Activated CD4-positive, alpha-beta T cell treated with anti-CD3 and anti-CD28 coated beads, Interleukin-2, amount 50 U/mL, for 48 hours (primary cell): Measurements from ENCODE around the gene RRP12.
"Not testable (repeated sequence)": the region's sequence is repeated elsewhere in the genome, so short reads cannot be mapped to it uniquely, and the experiment has no call there.

ENCODE experiments used
- DNase-seq, 2 experiments: peaks; one replicate each; pipeline ENCODE4 v3.0.0-alpha.2; 2020

Gene RRP12

DNA sequence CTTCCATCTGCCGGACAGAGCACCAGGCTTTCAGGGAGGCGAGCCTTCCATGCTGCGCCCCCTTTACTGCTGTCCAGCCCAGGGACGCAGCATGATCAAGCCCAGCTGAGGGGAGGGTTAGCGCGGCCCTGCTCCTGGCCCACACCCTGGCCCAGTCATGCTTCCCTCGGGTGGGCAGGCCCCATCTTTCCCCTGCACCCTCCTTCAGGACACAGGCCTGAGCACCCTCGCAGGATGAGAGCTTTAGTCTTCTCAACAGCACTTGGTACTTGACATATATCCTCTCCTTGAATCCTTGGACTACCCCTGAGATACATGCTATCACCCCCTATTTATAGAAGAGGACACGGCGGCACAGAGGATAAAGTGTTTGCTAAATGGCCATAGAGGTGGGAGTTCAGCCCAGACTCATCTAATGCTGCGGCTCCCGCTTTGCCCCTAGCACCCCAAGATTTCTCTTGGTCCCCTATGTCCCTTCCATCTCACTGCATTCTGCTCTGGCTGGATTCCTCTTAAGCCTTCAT, 34.0 kb downstream of the RRP12 start:
- no peak for DNase-seq

DNA sequence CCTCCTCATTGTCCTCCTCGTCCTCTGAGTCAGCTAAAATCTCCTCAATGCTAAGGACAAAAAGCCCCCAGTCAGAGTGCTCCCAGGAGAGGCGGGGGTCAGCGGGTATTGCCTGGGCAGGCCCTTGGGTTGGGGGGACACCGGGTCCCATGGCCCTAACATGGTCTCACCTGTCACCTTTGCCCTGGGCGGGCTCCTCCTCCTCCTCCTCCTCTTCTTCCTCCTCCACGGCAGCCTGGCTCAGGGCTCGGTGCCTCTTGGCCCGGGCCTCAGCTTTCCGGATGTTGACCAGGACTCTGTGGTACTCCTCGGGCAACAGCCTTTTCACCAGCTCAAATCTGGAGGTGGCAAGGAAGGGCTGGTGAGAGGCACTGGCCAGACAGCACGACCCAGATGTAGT, 34.6 kb downstream of the RRP12 start:
- DNase-seq, result no peak

DNA sequence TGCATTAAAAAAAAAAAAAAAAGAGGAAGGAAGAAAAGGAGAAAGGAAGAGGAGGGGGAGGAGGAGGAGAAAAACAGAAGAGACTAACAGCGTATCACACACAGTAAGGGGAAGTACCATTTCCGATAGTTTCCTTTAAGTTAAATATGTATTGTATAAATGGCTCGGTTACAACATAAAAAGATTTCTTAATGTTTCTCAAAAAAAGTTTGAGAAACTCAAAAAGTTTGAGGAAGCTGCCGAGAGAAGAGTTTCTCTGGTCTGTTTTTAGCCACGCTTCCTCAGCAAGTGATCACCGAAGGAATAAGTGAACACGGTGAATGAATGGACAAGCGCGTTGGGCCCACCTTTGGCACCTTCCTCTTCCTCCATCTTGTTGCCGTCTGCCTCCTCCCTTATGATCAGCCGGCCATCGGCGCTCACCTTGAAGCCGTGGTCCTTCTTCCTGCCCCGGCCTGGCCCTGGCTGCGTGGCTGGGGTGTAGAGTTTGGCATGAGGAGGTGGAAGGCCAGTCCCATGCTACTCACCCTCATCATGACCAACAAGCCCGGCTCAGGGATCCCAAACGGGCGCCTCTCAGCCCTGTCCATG, 35.3 kb downstream of the RRP12 start:
- no peak for DNase-seq

DNA sequence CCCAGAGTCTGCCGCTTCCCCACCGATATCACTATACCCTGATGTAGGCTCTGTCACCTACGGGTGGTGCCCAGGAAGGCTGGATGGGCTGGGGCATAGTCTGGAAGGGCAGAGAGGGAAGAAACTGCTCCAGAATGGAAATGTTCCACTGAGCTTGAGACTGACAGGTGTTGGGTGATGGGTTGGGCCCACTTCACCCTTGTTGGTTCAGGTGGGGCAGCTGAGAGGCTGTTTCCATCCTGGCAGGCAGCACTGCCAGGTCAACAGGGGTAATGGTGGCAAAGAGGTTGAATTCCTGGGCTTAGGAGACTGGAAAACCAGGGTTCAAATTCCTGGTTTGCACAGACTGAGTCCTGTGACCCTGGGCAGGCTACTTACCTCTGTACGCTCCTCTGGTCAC, 38.1 kb downstream of the RRP12 start:
- no peak for DNase-seq

DNA sequence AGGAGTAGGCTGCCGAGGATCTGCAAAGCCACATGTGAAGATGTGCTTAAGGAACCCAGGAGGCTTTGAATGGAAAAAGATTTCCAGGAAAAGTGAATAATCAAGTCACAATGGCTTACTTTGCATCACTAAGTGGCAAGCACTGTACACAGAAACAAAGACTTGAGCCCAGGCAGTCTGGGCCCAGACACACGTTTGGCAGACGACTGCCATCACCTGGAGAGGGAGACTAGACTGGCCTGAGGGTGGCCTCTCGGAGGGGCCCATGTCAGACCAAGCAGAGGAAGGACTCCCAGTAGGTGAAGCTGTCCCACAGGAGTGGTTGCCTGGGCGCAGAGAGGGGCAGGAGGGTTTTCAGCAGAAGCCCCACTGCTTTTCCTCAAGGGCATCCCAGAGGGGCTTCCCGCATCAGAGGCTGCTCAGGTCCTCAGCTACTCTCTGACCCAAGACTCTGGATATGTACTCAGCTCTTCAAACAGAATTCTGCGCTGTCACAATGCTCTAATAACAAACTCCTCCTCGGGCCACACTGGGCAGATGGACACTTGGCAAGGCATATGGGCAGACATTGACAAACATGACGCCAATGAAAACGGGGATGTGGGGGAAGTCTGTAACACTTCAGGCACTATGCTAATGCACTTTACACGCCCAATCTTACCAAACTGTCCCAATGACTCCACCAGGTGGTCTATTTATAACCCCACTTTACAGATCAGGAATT, 38.7 kb downstream of the RRP12 start:
- no peak for DNase-seq

DNA sequence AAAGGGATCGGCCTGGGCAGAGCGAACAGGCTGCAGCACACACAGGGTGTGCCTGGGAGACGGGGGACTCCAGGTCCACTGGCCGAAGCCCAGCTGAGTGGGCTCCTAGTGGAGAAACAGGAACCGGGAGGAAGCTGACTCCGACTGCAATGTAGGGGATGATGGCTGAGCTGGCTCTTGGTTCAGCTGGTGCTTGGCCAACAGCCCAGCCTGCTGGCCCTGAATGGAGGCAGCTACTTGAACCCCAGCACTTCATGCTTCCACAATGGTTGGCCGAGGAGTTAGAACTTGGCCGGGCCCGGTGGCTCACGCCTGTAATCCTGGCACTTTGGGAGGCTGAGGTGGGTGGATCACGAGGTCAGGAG, 39.6 kb downstream of the RRP12 start:
- no peak for DNase-seq

DNA sequence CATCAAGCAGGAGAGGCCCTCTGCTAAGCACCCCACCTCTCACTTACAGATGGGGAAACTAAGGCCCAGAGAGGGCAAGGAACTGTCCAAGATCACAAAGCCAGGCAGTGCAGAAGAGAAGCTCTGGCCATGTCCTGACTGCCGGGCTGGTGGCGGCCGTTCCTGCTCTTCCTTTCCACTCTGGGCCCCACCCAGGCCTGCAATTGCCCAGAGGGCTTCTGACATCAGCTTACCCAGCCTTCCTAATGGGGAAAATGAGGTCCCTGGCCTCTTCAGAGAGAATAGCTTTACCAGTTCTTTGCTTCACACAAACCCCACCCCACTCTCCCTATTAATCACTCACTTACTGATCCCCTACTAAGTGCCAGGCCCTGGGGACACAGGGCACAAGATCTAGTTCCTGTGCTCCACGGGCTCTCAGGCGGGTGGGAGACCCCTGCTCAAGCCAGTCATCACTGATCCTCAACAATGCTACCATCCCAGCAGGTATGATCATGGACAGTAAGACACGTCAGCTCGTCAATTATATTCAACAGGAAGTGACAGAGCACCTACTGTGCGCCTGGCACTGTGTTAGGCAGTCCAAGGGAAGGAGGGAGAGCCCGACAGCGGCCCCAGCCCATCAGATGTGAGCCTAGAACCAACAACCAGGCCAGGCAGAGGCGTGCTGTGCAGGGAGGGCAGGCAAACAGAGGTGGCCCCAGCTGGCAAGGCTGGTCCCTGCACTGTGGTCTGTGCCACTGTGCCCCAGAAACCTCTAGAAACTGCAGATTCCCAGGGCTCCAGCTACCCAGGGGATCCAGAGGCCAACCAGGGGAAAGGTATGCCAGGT, 40.2 kb downstream of the RRP12 start:
- no peak for DNase-seq

DNA sequence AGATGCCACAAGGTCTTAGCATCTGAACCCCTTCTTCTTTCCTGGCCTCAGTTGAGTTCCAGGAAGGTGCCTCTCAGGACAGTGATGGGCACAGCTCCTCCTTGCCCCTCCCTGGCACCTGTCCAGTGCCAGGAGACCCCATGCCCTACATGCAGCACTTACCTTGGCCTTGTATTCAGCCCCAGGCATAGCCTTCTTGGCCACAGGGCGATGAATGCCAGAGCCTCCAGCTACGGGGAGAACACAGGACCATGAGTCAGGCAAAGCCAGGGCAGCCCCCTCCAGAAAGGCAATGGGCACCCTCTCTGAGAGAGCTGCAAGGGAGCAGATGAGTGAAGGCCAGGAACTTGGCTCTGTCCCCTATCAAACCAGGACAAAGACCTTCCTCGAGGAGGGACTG, 42.4 kb downstream of the RRP12 start:
- no peak for DNase-seq

DNA sequence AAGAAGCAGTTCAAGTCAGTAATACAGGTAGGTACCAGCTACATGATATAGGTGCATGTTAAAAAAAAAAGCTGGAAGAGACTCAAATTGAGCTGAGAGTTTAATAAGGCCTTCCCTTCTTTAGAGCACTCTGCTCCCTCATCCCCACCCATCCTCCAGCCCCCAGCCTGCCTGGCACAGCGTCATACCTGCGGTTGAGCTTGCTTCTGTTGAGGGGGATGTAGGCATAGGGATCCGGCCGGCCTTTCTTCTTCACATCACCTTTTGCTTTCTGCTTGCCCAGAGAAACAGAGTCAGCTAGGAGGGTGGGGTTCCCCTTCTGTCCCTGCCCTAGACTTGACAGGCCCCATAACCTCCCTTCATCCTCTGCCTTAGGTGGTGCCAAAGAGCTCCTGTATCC, 42.8 kb downstream of the RRP12 start:
- DNase-seq, result no peak

DNA sequence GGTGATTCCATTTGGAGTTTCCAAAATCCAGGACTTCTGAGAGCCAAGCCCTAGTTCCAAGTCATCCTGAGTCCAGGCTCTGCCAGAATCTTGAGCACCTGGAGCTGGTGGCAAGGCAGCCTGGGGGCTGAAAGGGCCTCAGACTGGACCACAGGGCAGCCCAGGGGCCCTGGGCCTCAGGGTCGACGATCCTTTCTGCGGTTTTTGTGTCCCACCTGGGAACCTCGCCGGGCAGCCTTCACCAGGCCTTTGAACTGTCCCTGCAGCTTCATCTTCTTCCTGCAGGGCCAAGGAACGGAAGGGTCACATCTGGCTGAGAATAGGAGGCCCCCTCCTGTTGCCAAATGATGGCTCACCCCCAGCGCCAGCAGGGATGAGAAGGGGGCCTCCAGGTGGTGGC, 44.2 kb downstream of the RRP12 start:
- DNase-seq, result no peak

DNA sequence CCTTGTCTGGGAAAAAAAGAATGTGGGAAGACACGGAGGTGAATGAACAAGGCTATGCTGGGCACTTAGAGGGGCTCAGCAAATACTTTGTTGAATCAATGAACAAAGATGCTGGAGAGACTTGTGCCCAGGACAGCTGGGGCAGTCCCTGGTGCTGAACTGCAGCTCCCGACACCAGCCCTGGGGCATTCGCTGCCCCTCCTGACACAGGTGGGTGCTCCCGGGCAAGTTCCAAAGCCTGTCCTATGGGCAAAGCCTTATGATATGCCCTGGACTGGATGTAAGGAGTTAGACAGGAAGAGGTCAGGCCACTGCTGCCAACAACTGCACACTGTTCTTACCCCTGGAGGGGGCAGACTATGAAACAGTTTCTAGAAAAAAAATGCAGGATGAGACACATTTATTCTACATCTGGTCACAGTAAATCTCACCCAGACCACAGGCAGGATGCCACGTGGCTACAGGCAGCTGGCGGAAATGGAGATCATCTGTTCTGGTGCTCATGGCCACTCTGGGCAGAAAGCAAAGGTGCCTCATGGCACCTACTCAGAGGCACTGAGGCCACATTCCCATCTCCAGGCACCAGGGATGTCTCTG, 44.7 kb downstream of the RRP12 start:
- DNase-seq, result no peak

DNA sequence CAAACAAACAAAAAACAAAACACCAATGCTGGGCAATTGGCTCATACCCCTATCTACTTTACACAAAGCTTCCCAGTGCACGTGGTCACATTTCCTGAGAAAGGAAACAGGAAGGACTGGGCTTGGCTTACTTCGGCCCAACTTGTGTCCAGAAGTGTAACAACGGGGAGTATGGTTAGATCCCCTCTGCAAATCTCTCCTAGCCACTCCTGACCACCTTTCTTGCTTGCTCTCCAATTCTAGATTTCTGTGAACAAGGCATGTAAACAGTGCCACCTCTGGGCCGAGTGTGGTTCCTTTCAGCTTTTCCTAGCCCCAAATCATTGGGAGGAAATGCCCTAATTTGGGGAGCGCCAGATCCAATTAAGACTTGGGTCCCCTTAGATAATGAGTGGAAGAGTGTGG, 45.6 kb downstream of the RRP12 start:
- DNase-seq, result no peak

DNA sequence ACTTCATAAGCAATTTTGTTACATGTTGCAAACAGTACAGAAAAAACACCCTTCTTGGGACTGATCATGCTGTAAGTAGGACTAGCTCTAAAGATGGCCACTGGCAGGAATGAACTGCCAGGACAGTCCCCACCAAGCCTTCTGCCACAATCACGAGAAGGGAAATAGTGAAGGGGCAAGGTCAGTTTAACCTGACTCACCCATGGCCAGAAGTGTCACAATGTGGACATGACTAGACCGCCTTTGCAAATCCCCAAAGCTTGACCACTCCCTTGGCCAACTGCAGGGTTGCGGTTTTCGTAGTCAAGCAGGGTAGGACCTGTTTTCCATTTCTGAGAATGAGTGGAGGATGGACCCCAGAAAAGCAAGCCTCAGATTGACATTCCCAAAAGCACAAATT, 47.2 kb downstream of the RRP12 start:
- no peak for DNase-seq

DNA sequence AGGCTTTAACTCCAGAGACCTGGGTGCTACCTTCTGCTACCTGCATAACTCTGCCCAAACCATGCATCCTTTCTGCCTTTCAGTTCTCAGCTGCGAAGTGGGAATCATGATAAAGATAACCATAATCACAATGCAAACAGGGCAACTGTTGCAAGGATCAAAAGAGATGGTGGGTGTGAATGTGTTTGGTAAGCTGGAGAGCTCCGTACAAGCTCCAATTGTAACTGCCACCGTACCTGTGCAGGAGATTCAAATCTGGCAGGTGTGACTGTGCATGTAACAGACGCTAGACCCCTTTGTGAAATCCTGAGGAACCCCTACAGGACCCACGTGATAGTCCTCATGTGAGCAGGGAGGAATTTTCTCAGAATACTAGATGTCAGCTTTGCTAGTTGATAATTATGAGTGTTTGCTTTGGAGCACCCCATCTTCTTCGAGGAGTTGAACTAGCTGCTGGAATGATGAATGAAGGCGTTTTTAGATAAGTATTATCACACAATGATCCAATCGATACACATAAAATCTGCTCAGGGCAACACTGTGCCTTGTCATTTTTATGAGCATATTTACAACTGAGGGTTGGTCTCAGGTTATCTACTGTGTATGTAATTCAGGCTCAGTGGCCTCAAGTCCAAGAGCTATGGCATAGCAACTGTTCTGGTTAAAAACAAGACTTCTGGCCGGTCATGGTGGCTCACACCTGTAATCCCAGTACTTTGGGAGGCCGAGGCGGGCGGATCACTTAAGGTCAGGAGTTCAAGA, 51.2 kb downstream of the RRP12 start:
- no peak for DNase-seq

DNA sequence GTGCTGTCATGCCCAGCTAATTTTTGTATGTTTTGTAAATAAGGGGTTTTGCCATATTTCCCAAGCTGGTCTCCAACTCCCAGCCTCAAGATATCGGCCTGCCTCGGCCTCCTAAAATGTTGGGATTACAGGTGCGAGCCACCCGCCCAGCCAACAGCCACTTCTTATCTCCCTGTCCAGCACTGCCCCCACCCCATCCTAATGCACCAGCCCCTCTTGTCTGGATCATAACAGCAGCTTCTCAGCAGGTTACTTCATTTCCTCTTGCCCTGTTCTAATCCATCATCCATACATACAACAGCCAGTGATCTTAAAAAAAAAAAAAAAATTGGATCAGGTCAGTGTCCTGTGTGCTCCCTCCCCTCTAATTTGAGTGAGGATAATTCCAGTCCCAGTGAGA, 53.8 kb downstream of the RRP12 start:
- no peak for DNase-seq

DNA sequence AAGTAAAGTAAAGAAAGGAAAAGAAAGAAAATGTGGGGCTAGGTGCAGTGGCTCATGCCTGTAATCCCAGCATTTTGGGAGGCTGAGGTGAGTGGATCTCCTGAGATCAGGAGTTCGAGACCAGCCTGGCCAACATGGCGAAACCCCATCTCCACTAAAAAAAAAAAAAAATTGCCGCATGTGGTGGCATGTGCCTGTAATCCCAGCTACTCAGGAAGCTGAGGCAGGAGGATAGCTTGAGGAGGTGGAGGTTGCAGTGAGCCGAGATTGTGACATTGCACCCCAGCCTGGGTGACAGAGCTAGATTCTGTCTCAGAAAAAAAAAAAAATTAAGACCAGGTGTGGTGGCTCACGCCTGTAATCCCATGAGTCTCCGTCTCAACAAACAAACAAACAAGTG, 57.5 kb downstream of the RRP12 start:
- not testable (repeated sequence) for DNase-seq

DNA sequence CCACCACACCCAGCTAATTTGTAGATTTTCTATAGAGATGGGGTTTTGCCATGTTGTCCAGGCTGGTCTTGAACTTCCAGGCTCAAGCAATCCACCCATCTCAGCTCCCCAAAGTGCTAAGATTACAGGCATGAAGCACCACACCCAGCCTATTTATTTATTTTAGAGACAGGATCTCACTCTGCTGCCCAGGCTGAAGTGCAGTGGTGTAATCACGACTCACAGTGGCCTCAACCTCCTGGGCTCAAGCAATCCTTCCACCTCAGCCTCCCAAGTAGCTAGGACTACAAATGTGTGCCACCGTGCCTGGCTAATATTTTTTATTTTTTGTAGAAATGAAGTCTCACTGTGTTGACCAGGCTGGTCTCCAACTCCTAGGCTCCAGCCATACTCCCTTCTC, 59.7 kb downstream of the RRP12 start:
- DNase-seq, result no peak

DNA sequence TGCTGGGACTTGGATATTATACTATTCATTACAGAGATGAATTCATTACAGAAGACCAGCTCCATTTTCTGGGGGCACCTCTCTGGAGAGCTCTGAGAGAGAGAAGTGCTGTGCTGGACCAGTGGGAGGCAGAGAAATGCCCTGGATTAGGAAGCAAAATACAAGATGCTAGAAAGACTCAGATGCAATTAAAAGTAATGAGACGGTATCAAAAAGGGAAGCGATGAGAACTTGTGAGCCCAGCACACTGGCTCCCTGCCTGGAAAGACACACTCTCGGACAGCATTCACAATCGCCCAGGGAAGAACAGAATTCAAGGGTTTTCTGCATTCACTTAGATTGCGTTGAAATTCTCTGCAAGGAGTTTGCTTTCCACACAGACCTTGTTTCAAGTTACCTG, 63.1 kb downstream of the RRP12 start:
- no peak for DNase-seq

DNA sequence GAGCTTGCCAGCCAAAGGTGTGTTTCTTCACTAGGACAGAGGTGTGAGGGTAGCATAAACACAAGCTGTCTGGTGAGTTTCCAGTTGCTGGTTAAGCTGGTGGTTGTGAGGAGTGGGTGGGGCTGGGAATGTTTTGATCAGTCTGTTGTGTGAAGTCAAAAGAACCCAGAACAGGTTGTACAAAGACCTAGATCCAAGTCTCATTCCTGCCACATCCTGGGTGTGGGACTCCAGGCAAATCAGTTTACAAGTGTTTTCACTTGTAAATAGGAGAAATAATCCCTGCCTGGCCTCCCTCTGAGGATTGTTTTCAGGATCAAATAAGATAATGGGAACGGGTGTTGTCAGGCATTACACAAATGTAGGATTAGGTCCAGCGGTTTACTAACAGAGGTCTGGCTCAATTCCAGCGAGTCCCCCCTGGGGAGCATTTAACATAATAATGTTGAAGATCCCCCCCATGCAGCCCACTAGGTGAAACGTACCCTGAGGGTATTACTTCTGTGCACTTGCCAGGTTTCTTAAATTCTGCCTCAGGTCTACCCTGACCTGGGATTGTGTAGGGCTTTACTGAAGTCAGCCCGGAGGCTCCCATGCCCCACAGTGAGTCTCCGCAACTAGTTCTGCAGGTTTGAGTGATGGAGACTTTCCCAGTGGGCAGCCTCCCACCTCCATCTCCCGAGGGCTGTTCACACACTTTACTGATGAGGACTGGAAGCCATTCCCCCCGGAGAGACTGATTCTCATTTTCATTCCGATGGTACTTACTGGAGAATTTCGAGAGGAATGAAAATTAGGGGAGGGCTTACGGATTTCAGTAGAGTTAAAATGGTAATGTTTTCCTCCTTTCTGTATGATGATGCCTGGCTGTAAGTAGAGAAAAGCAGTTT, 64.0 kb downstream of the RRP12 start:
- DNase-seq, result no peak

DNA sequence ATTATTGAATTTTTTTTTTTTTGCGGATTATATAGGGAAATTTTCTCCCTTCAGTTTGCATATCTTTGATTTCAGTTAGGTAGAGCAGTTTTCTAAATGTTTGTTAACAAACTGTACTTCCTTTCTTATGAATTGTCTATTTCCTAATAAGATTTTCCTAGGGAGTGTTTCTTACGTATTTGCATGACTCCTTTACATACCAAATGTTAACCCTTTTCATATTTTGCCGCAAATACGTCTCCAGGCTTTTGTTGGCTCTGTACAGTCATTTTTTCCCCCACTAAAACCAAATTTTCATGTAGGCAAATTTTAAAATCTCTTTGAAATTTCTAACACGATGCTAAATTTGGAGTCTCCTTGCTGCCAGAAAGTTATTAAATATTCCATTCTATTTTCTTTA, 64.7 kb downstream of the RRP12 start:
- no peak for DNase-seq

DNA sequence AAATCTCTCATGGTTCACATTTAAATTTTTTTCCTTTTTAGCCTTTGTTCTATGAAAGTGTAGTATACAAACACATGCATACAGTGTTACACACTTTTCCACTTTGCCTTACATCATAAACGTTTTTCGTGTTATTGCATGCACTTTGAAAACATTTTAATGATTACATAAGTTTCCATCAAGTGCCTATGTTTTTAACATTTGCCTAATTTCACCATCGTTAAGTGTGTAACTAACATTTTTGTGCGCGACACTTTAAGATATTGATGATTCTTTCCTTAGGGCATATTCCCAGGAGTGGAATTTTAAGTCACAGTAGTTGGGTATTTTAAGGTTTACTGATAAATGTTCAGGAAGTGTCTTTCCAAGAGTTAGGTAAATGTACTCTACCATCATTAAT, 65.1 kb downstream of the RRP12 start:
- no peak for DNase-seq

DNA sequence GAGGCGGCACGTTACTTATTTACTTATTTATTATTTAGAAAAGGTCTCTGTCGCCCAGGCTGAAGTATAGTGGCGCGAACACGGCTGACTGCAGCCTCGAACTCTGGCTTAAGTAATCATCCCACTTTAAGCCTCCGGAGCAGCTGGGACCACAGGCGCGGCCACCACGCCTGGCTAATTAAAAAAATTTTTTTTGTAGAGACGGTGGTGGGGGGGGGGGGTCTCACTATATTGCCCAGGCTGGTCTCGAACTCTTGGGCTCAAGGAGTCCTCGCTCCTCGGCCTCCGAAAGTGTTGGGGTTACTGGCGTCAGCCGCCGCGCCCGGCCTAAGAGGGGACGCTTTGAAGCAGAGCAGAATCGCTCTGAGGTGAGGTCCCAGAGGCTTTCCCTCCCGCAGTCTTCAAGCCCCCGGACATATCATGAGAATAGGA, 65.9 kb downstream of the RRP12 start:
- no peak for DNase-seq
